ENCODE results near the gene DPP4. TPM values are rescaled to one million over a fixed set of nuclear protein-coding genes. Genes with fewer than 3 reads are reported as not detected.
A peak's percentile ranks its signal among the peaks of the same experiment; 100 is the strongest.

The DPP4 gene
- total and polyA plus RNA-seq, 4 donors = 7.2 to 51.6 (median 21.3) TPM

GRCh38 chr2:162099836-162100235 lies 25.8 kb upstream of the DPP4 start:
- DNase-seq (no peak), ATAC-seq (ENCODE audit: insufficient read depth, low FRiP score) (no peak)
- H3K27ac ChIP-seq (ENCODE audit: low read depth in 1 of 2, low read length in 1 of 2) = no peak overlapping the region
- 93 to 94% methylated on average over 5 of the region's 5 CpGs for WGBS, 2 donors
- H3K4me1 ChIP-seq (ENCODE audit: control insufficient read depth in 5 of 5, insufficient read depth in 5 of 5, low read length in 5 of 5) = peaks cover 0 to 6% (median 3%) of the 10 kb centered on the region in 5 donors
- no peak for TF ChIP-seq CTCF (IDR thresholded peaks at IDR 0.05; ENCODE audit: control extremely low read depth, extremely low read depth)
- no peaks in the 10 kb centered on the region for H3K27me3 ChIP-seq (ENCODE audit: control insufficient read depth in 3 of 3, insufficient read depth in 3 of 3, low read length in 2 of 3)
- H3K9me3 ChIP-seq (ENCODE audit: control insufficient read depth in 4 of 4, insufficient read depth in 3 of 4, low read length in 3 of 4) = no peaks in the 10 kb centered on the region
- no peak overlapping the region for H3K9ac ChIP-seq (ENCODE audit: insufficient read depth in 1 of 2, low read length in 2 of 2)
- H3K36me3 ChIP-seq (ENCODE audit: control insufficient read depth in 4 of 4, insufficient read depth in 4 of 4, low read length in 4 of 4) = no peaks in the 10 kb centered on the region
- no peak overlapping the region for H3K4me3 ChIP-seq

GRCh38 chr2:162092658-162093556 lies 18.9 kb upstream of the DPP4 start:
- no peaks in the 10 kb centered on the region for H3K9me3 ChIP-seq (ENCODE audit: control insufficient read depth in 4 of 4, insufficient read depth in 3 of 4, low read length in 3 of 4)
- H3K27me3 ChIP-seq (ENCODE audit: control insufficient read depth in 3 of 3, insufficient read depth in 3 of 3, low read length in 2 of 3) = no peaks in the 10 kb centered on the region
- no peak overlapping the region for H3K9ac ChIP-seq (ENCODE audit: insufficient read depth in 1 of 2, low read length in 2 of 2)
- no peak for DNase-seq
- ATAC-seq (ENCODE audit: insufficient read depth, low FRiP score) = peak; percentile 68
- H3K4me1 ChIP-seq (ENCODE audit: control insufficient read depth in 5 of 5, insufficient read depth in 5 of 5, low read length in 5 of 5) = peaks cover 0 to 5% (median 0%) of the 10 kb centered on the region in 5 donors
- 72 to 80% methylated on average over 7 of the region's 7 CpGs for WGBS, 2 donors
- no peak overlapping the region for H3K4me3 ChIP-seq
- no peaks in the 10 kb centered on the region for H3K36me3 ChIP-seq (ENCODE audit: control insufficient read depth in 4 of 4, insufficient read depth in 4 of 4, low read length in 4 of 4)
- peak overlapping the region in 1 of 2 donors; percentile 0 for H3K27ac ChIP-seq (ENCODE audit: low read depth in 1 of 2, low read length in 1 of 2)
- TF ChIP-seq CTCF (IDR thresholded peaks at IDR 0.05; ENCODE audit: control extremely low read depth, extremely low read depth) = no peak

- Histone ChIP-seq H3K27me3 (ENCODE audit: control insufficient read depth in 3 of 3, insufficient read depth in 3 of 3, low read length in 2 of 3) (no peaks in the 10 kb centered on the region), H3K9ac (ENCODE audit: insufficient read depth in 1 of 2, low read length in 2 of 2) (no peak overlapping the region), H3K27ac (ENCODE audit: low read depth in 1 of 2, low read length in 1 of 2) (no peak overlapping the region), H3K4me3 (no peak overlapping the region), H3K9me3 (ENCODE audit: control insufficient read depth in 4 of 4, insufficient read depth in 3 of 4, low read length in 3 of 4) (no peaks in the 10 kb centered on the region), H3K4me1 (ENCODE audit: control insufficient read depth in 5 of 5, insufficient read depth in 5 of 5, low read length in 5 of 5) (peaks cover 0 to 5% (median 0%) of the 10 kb centered on the region in 5 donors), H3K36me3 (ENCODE audit: control insufficient read depth in 4 of 4, insufficient read depth in 4 of 4, low read length in 4 of 4) (no peaks in the 10 kb centered on the region)
- WGBS, 2 donors = 78 to 88% methylated on average over 5 of the region's 5 CpGs
- no peak for ATAC-seq (ENCODE audit: insufficient read depth, low FRiP score)
- DNase-seq = no peak
- TF ChIP-seq CTCF (IDR thresholded peaks at IDR 0.05; ENCODE audit: control extremely low read depth, extremely low read depth) = no peak
Measured at GRCh38 chr2:162092008-162092390, 18.0 kb upstream of the DPP4 start.

All from lung (tissue), 12 donors.